Endothelial cell of umbilical vein (primary cell): ENCODE results near the gene MYO7B. TPM values are rescaled to one million over a fixed set of nuclear protein-coding genes. Genes with fewer than 3 reads are reported as not detected.

Source experiments
- BruUV-seq: library from RNA; stranded (reverse); fragments of 400-500 nt; replicated peaks from 2 replicates; lab custom pipeline; 2021; lab: Mats Ljungman, UMichigan
- CTCF ChIA-PET: fragments of 300-600, 350-600 bp; sonication (Branson Sonifier 250); formaldehyde crosslinking; loops from one replicate; lab custom pipeline; 2021; ENCODE audit warnings: antibody characterized with exemption, inconsistent platforms; lab: Charles Lee
- POLR2A ChIA-PET: fragments of 300-600, 350-600 bp; sonication (Branson Sonifier 250); formaldehyde crosslinking; loops from one replicate; lab custom pipeline; 2021; ENCODE audit warnings: antibody characterized with exemption, inconsistent platforms; lab: Charles Lee
- DNase-seq: peaks from one replicate; pipeline ENCODE4 v3.0.0-alpha.2; 2011; ENCODE audit warnings: low read depth, low spot score
- FAIRE-seq: peaks from 2 replicates; lab custom pipeline; 2011; peaks lifted over from hg19 to GRCh38; lab: Jason Lieb, UNC
- H2AFZ ChIP-seq: 2 replicates; pipeline ENCODE4 v1.6.0; 2012; ENCODE audit warnings: low read depth, low read length, control low read depth, inconsistent platforms
- H3K27ac ChIP-seq: 2 replicates; pipeline ENCODE4 v1.5.1; 2011; ENCODE audit warnings: low read depth, mild to moderate bottlenecking, control low read depth, low read length, moderate library complexity; ENCODE audit not compliant: insufficient read depth
- H3K27me3 ChIP-seq, 2 experiments: 2 replicates each; pipeline versions ENCODE4 v1.6.0 to v1.6.1; 2011; ENCODE audit warnings: low read length in 2 of 2, mixed read lengths in 1 of 2; ENCODE audit not compliant: control insufficient read depth in 2 of 2, insufficient read depth in 2 of 2
- H3K36me3 ChIP-seq, 2 experiments: 2 replicates in 1 of 2; 3 replicates in 1 of 2; pipeline ENCODE4 v1.5.1; 2011; ENCODE audit warnings: low read length in 2 of 2, mild to moderate bottlenecking in 1 of 2, moderate library complexity in 1 of 2; ENCODE audit not compliant: control insufficient read depth in 2 of 2, insufficient read depth in 2 of 2; ENCODE audit errors: extremely low read depth in 1 of 2
- H3K4me1 ChIP-seq: 3 replicates; pipeline ENCODE4 v1.5.1; 2011; ENCODE audit warnings: mild to moderate bottlenecking, low read length; ENCODE audit not compliant: control insufficient read depth, insufficient read depth; ENCODE audit errors: extremely low read depth
- H3K4me2 ChIP-seq: 2 replicates; pipeline ENCODE4 v1.6.1; 2011; ENCODE audit warnings: low read length, control low read depth, mixed read lengths; ENCODE audit not compliant: insufficient read depth
- H3K4me3 ChIP-seq, 3 experiments: fragments of 200-600 bp in 1 of 3; sonication (generic), shearing (Covaris generic) in 1 of 3; replicated peaks in 1 of 3; 2 replicates each; pipeline ENCODE4 v1.5.1; 2011 to 2016; ENCODE audit warnings: control low read depth in 3 of 3, low read length in 3 of 3, mild to moderate bottlenecking in 2 of 3, inconsistent platforms in 1 of 3, low read depth in 1 of 3, moderate library complexity in 1 of 3; ENCODE audit not compliant: insufficient read depth in 1 of 3
- H3K79me2 ChIP-seq: 2 replicates; pipeline ENCODE4 v1.6.0; 2012; ENCODE audit warnings: low read length, inconsistent platforms; ENCODE audit not compliant: control insufficient read depth, insufficient read depth
- H3K9ac ChIP-seq: replicated peaks from 2 replicates; pipeline ENCODE3; 2011; ENCODE audit warnings: low read length, control low read depth; ENCODE audit not compliant: insufficient read depth; ENCODE audit errors: extremely low read depth
- H3K9me1 ChIP-seq: replicated peaks from 3 replicates; pipeline ENCODE4 v1.6.0; 2011; ENCODE audit warnings: mild to moderate bottlenecking, low read length; ENCODE audit not compliant: control insufficient read depth, insufficient read depth; ENCODE audit errors: extremely low read depth
- H3K9me3 ChIP-seq: replicated peaks from 2 replicates; pipeline ENCODE4 v1.5.1; 2012; ENCODE audit warnings: low read length, inconsistent platforms; ENCODE audit not compliant: control insufficient read depth, insufficient read depth
- H4K20me1 ChIP-seq: replicated peaks from 2 replicates; pipeline ENCODE3; 2011; ENCODE audit warnings: mild to moderate bottlenecking, low read length; ENCODE audit not compliant: control insufficient read depth, insufficient read depth; ENCODE audit errors: extremely low read depth
- EZH2 ChIP-seq: IDR thresholded peaks from 2 replicates; pipeline ENCODE4 v1.6.1; 2012; ENCODE audit warnings: borderline replicate concordance, low read depth, mild to moderate bottlenecking, moderate library complexity, low read length, inconsistent platforms; ENCODE audit not compliant: severe bottlenecking
- FOS ChIP-seq: IDR thresholded peaks from 2 replicates; pipeline ENCODE4 v1.6.1; 2011; ENCODE audit warnings: mild to moderate bottlenecking, low read length, moderate library complexity, borderline replicate concordance; ENCODE audit not compliant: insufficient read depth
- GATA2 ChIP-seq: IDR thresholded peaks from 2 replicates; pipeline ENCODE4 v1.7.0; 2011; ENCODE audit warnings: low read depth, mild to moderate bottlenecking, moderate library complexity, mixed read lengths, low read length; ENCODE audit not compliant: insufficient read length, insufficient read depth
- JUN ChIP-seq: IDR thresholded peaks from 2 replicates; pipeline ENCODE4 v1.6.1; 2011; ENCODE audit warnings: borderline replicate concordance, low read depth; ENCODE audit not compliant: insufficient read length, insufficient read depth
- MYC ChIP-seq: IDR thresholded peaks from one replicate; pipeline ENCODE4 v1.6.1; 2011; ENCODE audit warnings: mild to moderate bottlenecking, low read depth, low read length
- POLR2A ChIP-seq: IDR thresholded peaks from 2 replicates; pipeline ENCODE4 v1.6.1; 2012; ENCODE audit warnings: low read depth, mild to moderate bottlenecking, control low read depth, low read length
- POLR2AphosphoS5 ChIP-seq: IDR thresholded peaks from 2 replicates; pipeline ENCODE4 v1.6.1; 2012; ENCODE audit warnings: low read depth, mild to moderate bottlenecking, control low read depth, low read length, moderate library complexity; ENCODE audit not compliant: insufficient read depth
- dilution Hi-C: fragments of 300-500 bp; cut with MboI; formaldehyde crosslinking; loops from one replicate; pipeline ENCODE4 v1.15.0; 2019; ENCODE audit warnings: low sequenced_read_pairs; ENCODE audit not compliant: extremely low pct_ligation_motif_present
- intact Hi-C: fragments of 100-400 bp; cut with micrococcal nuclease; formaldehyde crosslinking; loops from one replicate; pipeline ENCODE4 v1.10.0; 2022
- polyA plus RNA-seq, 4 experiments: library from polyadenylated mRNA; depleted of rRNA in 3 of 4; stranded (reverse) in 3 of 4; unstranded in 1 of 4; fragments of >200 nt; gene quantifications; 2 replicates each; pipeline versions ENCODE4 v1.2.1 to v1.2.3, GENCODE V29; 2011 to 2012; ENCODE audit warnings: missing spikeins in 1 of 4
- total RNA-seq: library from RNA; stranded (reverse); gene quantifications from 2 replicates; pipeline ENCODE4 v1.2.3, GENCODE V29; 2021
- TF ChIP-seq, protein P1 (sequence below): IDR thresholded peaks from 2 replicates; pipeline ENCODE4 v1.6.1; 2011; ENCODE audit not compliant: insufficient read depth, insufficient read length
- TF ChIP-seq, protein P2 (sequence below), 2 donors: IDR thresholded peaks; 1 replicate in 1 of 2; 2 replicates in 1 of 2; pipeline ENCODE4 v1.5.1; 2011; ENCODE audit warnings: low read length in 2 of 2, mild to moderate bottlenecking in 2 of 2, moderate library complexity in 2 of 2, control low read depth in 1 of 2, inconsistent platforms in 1 of 2, low read depth in 1 of 2; ENCODE audit not compliant: insufficient read depth in 1 of 2; ENCODE audit errors: extremely low read depth in 1 of 2

Gene MYO7B
- total and polyA plus RNA-seq, 2 donors (not counting 3 experiments of a cell fraction or from before 2014, with no cell fraction given): 0.17 TPM; not detected in 1

DNA sequence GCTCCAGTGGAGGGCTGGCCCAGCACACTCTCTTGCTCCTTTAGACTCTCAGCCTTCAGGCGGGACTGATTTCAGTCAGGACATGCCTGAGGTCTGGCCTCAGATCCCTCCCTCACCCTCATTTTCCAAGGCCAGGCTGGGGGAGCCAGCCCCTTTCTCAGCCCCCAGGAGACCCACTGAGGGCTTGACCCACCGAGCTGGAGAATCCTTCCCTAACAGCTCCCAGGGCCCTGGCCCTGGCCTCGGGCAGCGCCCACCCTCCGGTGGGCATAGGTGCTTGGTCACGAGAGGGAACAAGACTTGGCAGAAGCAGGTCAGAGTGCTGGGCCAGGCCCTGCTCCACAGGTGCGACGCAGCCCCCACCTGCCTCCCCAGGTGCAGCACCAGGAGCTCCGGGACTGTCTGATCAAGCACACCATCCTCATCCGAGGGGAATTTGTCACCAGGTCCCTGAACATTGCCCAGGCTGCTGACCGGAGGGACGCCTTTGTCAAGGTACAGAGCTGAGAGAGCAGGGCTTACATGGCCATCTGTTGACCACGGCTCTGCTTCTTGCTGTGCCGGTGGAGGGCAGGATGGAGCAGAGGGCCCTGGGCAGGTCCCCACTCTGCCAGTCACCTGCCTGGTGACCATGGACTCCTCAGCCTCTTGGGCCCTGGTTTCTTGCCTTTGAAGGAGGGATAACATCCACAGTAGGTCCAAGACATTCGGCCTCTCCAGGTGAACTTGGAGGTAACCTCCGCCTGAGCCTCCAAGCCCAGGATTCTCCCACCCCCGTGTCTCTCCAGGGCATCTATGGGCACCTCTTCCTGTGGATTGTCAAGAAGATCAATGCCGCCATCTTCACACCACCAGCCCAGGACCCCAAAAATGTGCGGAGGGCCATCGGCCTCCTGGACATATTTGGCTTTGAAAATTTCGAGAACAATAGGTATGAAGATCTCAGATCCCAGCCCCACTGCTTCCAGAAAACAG lies 46.3 kb downstream of the MYO7B start:
- no peaks in the 10 kb centered on the region for H4K20me1 ChIP-seq
- no peak for FAIRE-seq
- peaks cover 2 to 5% of the 10 kb centered on the region in 2 experiments for H3K27me3 ChIP-seq
- ChIA-PET CTCF (interaction anchor here (1.6 to 7.0 kb wide), 3 partner anchors 9 to 68 kb away, joined by 5 to 61 read pairs (median 16); no protein-coding TSS in a partner anchor), POLR2A (no interaction called here)
- BruUV-seq: no TSS peak
- no peaks in the 10 kb centered on the region for H3K9me1 ChIP-seq
- no peaks in the 10 kb centered on the region for H3K4me1 ChIP-seq
- intact Hi-C loops: no loop called here
- no peak overlapping the region for H3K4me2 ChIP-seq
- H2AFZ ChIP-seq: no peak overlapping the region
- no peak for TF ChIP-seq MYC
- TF ChIP-seq, protein P1, sequence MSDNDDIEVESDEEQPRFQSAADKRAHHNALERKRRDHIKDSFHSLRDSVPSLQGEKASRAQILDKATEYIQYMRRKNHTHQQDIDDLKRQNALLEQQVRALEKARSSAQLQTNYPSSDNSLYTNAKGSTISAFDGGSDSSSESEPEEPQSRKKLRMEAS: no peak
- no peak for TF ChIP-seq JUN
- TF ChIP-seq POLR2AphosphoS5: no peak
- no peak for TF ChIP-seq GATA2
- TF ChIP-seq FOS: no peak
- TF ChIP-seq POLR2A: no peak
- no peak for TF ChIP-seq EZH2
- TF ChIP-seq, protein P2, sequence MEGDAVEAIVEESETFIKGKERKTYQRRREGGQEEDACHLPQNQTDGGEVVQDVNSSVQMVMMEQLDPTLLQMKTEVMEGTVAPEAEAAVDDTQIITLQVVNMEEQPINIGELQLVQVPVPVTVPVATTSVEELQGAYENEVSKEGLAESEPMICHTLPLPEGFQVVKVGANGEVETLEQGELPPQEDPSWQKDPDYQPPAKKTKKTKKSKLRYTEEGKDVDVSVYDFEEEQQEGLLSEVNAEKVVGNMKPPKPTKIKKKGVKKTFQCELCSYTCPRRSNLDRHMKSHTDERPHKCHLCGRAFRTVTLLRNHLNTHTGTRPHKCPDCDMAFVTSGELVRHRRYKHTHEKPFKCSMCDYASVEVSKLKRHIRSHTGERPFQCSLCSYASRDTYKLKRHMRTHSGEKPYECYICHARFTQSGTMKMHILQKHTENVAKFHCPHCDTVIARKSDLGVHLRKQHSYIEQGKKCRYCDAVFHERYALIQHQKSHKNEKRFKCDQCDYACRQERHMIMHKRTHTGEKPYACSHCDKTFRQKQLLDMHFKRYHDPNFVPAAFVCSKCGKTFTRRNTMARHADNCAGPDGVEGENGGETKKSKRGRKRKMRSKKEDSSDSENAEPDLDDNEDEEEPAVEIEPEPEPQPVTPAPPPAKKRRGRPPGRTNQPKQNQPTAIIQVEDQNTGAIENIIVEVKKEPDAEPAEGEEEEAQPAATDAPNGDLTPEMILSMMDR (IDR thresholded peaks at IDR 0.05; ENCODE audit: extremely low read depth in 1 of 2, insufficient read depth in 1 of 2, low read depth in 1 of 2, low read length in 2 of 2): no peak
- dilution Hi-C loops: no loop called here
- H3K9me3 ChIP-seq: no peaks in the 10 kb centered on the region
- no peak overlapping the region for H3K27ac ChIP-seq
- no peak for DNase-seq
- H3K36me3 ChIP-seq: no peaks in the 10 kb centered on the region
- H3K9ac ChIP-seq: no peak overlapping the region
- no peaks in the 10 kb centered on the region for H3K79me2 ChIP-seq
- H3K4me3 ChIP-seq: no peak overlapping the region
